GM21825 (cell line): ENCODE results near the gene FBXL17.
"Not testable (repeated sequence)": the region's sequence is repeated elsewhere in the genome, so short reads cannot be mapped to it uniquely, and the experiment has no call there.

Source experiments
- ATAC-seq: cut with Tn5 transposase; IDR thresholded peaks from one replicate; pipeline ENCODE4 v1.9.1; 2021; ENCODE audit warnings: mild to moderate bottlenecking, moderate library complexity; ENCODE audit not compliant: unreplicated experiment

Gene FBXL17

GRCh38 chr5:108381954-108382783 is at the start of gene FBXL17:
Gene FBXL17, minus strand, starts transcription at chr5:108382098.
- peak; percentile 73 for ATAC-seq

- no peak for ATAC-seq
Measured at GRCh38 chr5:108430931-108431608, 49.2 kb upstream of the FBXL17 start.

GRCh38 chr5:108421713-108422112 is 39.8 kb upstream of the FBXL17 start:
- no peak for ATAC-seq

- ATAC-seq: no peak
Measured at GRCh38 chr5:108420755-108421154, 38.9 kb upstream of the FBXL17 start.

GRCh38 chr5:108420158-108420557 is 38.3 kb upstream of the FBXL17 start:
- no peak for ATAC-seq

GRCh38 chr5:108418197-108418596 is 36.3 kb upstream of the FBXL17 start:
- ATAC-seq: no peak

GRCh38 chr5:108417166-108417670 is 35.3 kb upstream of the FBXL17 start:
- ATAC-seq: no peak

- no peak for ATAC-seq
Measured at GRCh38 chr5:108415726-108416125, 33.8 kb upstream of the FBXL17 start.

GRCh38 chr5:108409786-108410185 is 27.9 kb upstream of the FBXL17 start:
- no peak for ATAC-seq

GRCh38 chr5:108405201-108405600 is 23.3 kb upstream of the FBXL17 start:
- ATAC-seq: not testable (repeated sequence)

GRCh38 chr5:108398964-108399363 is 17.1 kb upstream of the FBXL17 start:
- no peak for ATAC-seq

GRCh38 chr5:108396837-108397236 is 14.9 kb upstream of the FBXL17 start:
- ATAC-seq: not testable (repeated sequence)

- no peak for ATAC-seq
Measured at GRCh38 chr5:108387758-108388157, 5.9 kb upstream of the FBXL17 start.

- ATAC-seq: no peak
Measured at GRCh38 chr5:108386345-108387061, 4.6 kb upstream of the FBXL17 start.

GRCh38 chr5:108384741-108385140 is 2.8 kb upstream of the FBXL17 start:
- ATAC-seq: no peak

- ATAC-seq: no peak
Measured at GRCh38 chr5:108382784-108383330, 959 bp upstream of the FBXL17 start.

GRCh38 chr5:108381350-108381953 is 446 bp downstream of the FBXL17 start:
- peak; percentile 46 for ATAC-seq

- peak; percentile 33 for ATAC-seq
Measured at GRCh38 chr5:108380531-108381349, 1.2 kb downstream of the FBXL17 start.

- no peak for ATAC-seq
Measured at GRCh38 chr5:108379722-108380530, 2.0 kb downstream of the FBXL17 start.
